ENCODE results near the gene PCMT1.
"Not testable (repeated sequence)": the region's sequence is repeated elsewhere in the genome, so short reads cannot be mapped to it uniquely, and the experiment has no call there.

Gene PCMT1

GRCh38 chr6:149749594-149750135, at the start of gene PCMT1:
Gene PCMT1, plus strand, starts transcription at chr6:149749741. Its CDS starts 161 bp downstream, at chr6:149749902.
- DNase-seq, result peak; percentile 67 to 89

- DNase-seq, result no peak
Observed at GRCh38 chr6:149701714-149702113, 47.8 kb upstream of the PCMT1 start.

GRCh38 chr6:149711711-149712110, 37.8 kb upstream of the PCMT1 start:
- no peak for DNase-seq

- DNase-seq, result no peak
Observed at GRCh38 chr6:149714442-149714841, 35.1 kb upstream of the PCMT1 start.

- DNase-seq, result no peak
Observed at GRCh38 chr6:149716181-149716963, 33.2 kb upstream of the PCMT1 start.

GRCh38 chr6:149717255-149717587, 32.3 kb upstream of the PCMT1 start:
- DNase-seq, result no peak

GRCh38 chr6:149717588-149718458, 31.7 kb upstream of the PCMT1 start, which contains the start of gene LATS1:
Gene LATS1, minus strand, starts transcription at chr6:149718101. Its CDS starts 15,975 bp downstream, at chr6:149702126.
- DNase-seq, result peak; percentile 63 to 77

- no peak for DNase-seq
Observed at GRCh38 chr6:149719531-149719930, 30.0 kb upstream of the PCMT1 start.

- no peak for DNase-seq
Observed at GRCh38 chr6:149723262-149723661, 26.3 kb upstream of the PCMT1 start.

- peak in 1 of 2 experiments; percentile 29 for DNase-seq
Observed at GRCh38 chr6:149723771-149724417, 25.6 kb upstream of the PCMT1 start.

- no peak for DNase-seq
Observed at GRCh38 chr6:149725785-149726184, 23.8 kb upstream of the PCMT1 start.

- no peak for DNase-seq
Observed at GRCh38 chr6:149727793-149728498, 21.6 kb upstream of the PCMT1 start.

- DNase-seq, result no peak
Observed at GRCh38 chr6:149728499-149729234, 20.9 kb upstream of the PCMT1 start.

GRCh38 chr6:149729824-149730223, 19.7 kb upstream of the PCMT1 start:
- DNase-seq, result no peak

- DNase-seq, result no peak
Observed at GRCh38 chr6:149733089-149733720, 16.3 kb upstream of the PCMT1 start.

- DNase-seq, result no peak
Observed at GRCh38 chr6:149734915-149735314, 14.6 kb upstream of the PCMT1 start.

GRCh38 chr6:149745252-149745651, 4.3 kb upstream of the PCMT1 start:
- DNase-seq, result not testable (repeated sequence)

GRCh38 chr6:149746147-149746946, 3.2 kb upstream of the PCMT1 start, which contains the start of gene NUP43:
Gene NUP43, minus strand, starts transcription at chr6:149746529. Its CDS starts 34 bp downstream, at chr6:149746495.
- DNase-seq, result peak; percentile 79 to 87

- DNase-seq, result not testable (repeated sequence)
Observed at GRCh38 chr6:149749082-149749593, 403 bp upstream of the PCMT1 start.

- peak; percentile 15 to 22 for DNase-seq
Observed at GRCh38 chr6:149750136-149750609, 632 bp downstream of the PCMT1 start.

Measured in NCI-H1930 (cell line).